ENCODE data around the gene PGBD5. TPM values are rescaled to one million over a fixed set of nuclear protein-coding genes. Genes with fewer than 3 reads are reported as not detected.

The PGBD5 gene
- total and polyA plus RNA-seq, 9 of the 15 experiments (the other 6 are each of a cell fraction or from before 2014, with no cell fraction given) = under 0.01 to 0.40 (median 0.10) TPM; not detected in 3

DNA sequence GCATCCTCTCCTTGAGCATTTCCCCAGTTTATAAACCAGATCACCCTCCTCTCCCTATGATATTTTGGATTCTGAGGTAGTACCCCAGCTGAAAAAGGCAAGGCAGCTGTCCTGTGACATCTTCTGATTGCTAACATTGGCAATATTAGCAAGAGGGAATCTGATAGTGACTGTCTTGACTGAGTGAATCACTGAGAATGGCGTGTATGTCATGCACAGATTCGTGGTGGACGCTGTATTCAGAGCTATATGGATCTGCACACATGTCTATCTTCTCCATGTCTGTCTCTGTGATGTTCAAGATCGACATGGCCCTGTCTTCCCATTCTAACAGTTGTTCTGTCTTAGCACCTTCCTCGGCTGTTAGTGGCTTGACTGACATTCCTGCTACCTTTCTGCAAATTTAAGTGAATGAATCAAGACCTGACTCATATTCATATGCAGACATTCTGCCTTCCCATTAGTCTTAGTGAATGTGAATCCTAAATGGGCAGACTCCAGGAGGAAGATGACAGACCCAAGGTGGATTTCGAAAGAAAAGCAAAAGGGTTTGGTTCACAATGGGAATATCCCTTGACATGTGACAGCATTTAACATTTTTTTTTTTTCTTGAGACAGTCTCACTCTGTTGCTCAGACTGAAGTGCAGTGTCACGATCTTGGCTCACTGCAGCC, 97.7 kb downstream of the PGBD5 start:
- in situ Hi-C loops (cut with MboI) (no loop called here), intact Hi-C loops (cut with micrococcal nuclease) (no loop called here)
- peak; percentile 56 for FAIRE-seq
- Histone ChIP-seq H3K4me2 (ENCODE audit: insufficient read depth, low read length) (no peak overlapping the region), H3K9me1 (ENCODE audit: control insufficient read depth, insufficient read depth, low read length) (peaks cover 2% of the 10 kb centered on the region), H3K4me1 (replicated peaks in 1 of 2; ENCODE audit: control insufficient read depth in 2 of 2, insufficient read depth in 2 of 2, low read length in 2 of 2) (peaks cover 10 to 12% of the 10 kb centered on the region in 2 experiments; a peak in 4 of 5 replicates), H3K4me3 (no peak overlapping the region), H3K27ac (ENCODE audit: extremely low read depth, low read depth, low read length) (no peak overlapping the region), H2AFZ (ENCODE audit: low read depth, low read length) (no peak overlapping the region), H3K27me3 (ENCODE audit: control insufficient read depth in 2 of 2, insufficient read depth in 2 of 2, low read length in 2 of 2) (peaks cover 38 to 73% of the 10 kb centered on the region in 2 experiments), H3K9me3 (replicated peaks; ENCODE audit: control insufficient read depth, insufficient read depth, low read depth, low read length) (no peaks in the 10 kb centered on the region), H4K20me1 (replicated peaks; ENCODE audit: control insufficient read depth, insufficient read depth, low read length) (no peaks in the 10 kb centered on the region), H3K9ac (ENCODE audit: insufficient read depth in 1 of 2, low read depth in 2 of 2, low read length in 2 of 2) (no peak overlapping the region), H3K36me3 (ENCODE audit: control insufficient read depth, insufficient read depth, low read length) (no peaks in the 10 kb centered on the region), H3K79me2 (ENCODE audit: control insufficient read depth, insufficient read depth, low read length) (no peaks in the 10 kb centered on the region)
- no peak for ATAC-seq
- ChIA-PET CTCF (ENCODE audit: low intra/inter-chr PET ratio) (no interaction called here), POLR2A (interaction anchor here (0.6 kb wide), 2 partner anchors 10 to 34 kb away, joined by 3 read pairs; no protein-coding TSS in a partner anchor)
- WGBS (ENCODE audit: insufficient coverage, low coverage, missing lambda C conversion rate) = 3% methylated on average over 7 of the region's 7 CpGs
- BruUV-seq (replicated peaks) = no TSS peak
- DNase-seq (ENCODE audit: extremely low read depth in 1 of 4, low spot score in 3 of 4) = no peak
- TF ChIP-seq MYBL2 (IDR thresholded peaks at IDR 0.05; ENCODE audit: low read depth) (no peak), MYBL2 (CRISPR knock-in tag; IDR thresholded peaks at IDR 0.05; ENCODE audit: borderline replicate concordance) (no peak), E4F1 (CRISPR knock-in tag; IDR thresholded peaks at IDR 0.05; ENCODE audit: borderline replicate concordance) (no peak), POLR3A (IDR thresholded peaks at IDR 0.05; ENCODE audit: borderline replicate concordance, extremely low read depth, insufficient read depth, insufficient read length) (no peak), ZNF644 (tag; IDR thresholded peaks at IDR 0.05; ENCODE audit: low read depth) (no peak), SP2 (IDR thresholded peaks at IDR 0.05; ENCODE audit: extremely low read depth, low read depth, low read length, poor library complexity, severe bottlenecking) (no peak), ZNF668 (CRISPR knock-in tag; IDR thresholded peaks at IDR 0.05) (no peak), ZKSCAN8 (CRISPR knock-in tag; IDR thresholded peaks at IDR 0.05) (no peak), ESRRA (IDR thresholded peaks at IDR 0.05; ENCODE audit: borderline replicate concordance, low read depth) (no peak), ZNF347 (CRISPR knock-in tag; IDR thresholded peaks at IDR 0.05; ENCODE audit: low read depth) (no peak), ZNF77 (CRISPR knock-in tag; IDR thresholded peaks at IDR 0.05) (no peak)
- TF ChIP-seq, protein P1, sequence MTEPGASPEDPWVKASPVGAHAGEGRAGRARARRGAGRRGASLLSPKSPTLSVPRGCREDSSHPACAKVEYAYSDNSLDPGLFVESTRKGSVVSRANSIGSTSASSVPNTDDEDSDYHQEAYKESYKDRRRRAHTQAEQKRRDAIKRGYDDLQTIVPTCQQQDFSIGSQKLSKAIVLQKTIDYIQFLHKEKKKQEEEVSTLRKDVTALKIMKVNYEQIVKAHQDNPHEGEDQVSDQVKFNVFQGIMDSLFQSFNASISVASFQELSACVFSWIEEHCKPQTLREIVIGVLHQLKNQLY (CRISPR knock-in tag; conservative IDR thresholded peaks at IDR 0.05) = no peak
- TF ChIP-seq, protein P2, sequence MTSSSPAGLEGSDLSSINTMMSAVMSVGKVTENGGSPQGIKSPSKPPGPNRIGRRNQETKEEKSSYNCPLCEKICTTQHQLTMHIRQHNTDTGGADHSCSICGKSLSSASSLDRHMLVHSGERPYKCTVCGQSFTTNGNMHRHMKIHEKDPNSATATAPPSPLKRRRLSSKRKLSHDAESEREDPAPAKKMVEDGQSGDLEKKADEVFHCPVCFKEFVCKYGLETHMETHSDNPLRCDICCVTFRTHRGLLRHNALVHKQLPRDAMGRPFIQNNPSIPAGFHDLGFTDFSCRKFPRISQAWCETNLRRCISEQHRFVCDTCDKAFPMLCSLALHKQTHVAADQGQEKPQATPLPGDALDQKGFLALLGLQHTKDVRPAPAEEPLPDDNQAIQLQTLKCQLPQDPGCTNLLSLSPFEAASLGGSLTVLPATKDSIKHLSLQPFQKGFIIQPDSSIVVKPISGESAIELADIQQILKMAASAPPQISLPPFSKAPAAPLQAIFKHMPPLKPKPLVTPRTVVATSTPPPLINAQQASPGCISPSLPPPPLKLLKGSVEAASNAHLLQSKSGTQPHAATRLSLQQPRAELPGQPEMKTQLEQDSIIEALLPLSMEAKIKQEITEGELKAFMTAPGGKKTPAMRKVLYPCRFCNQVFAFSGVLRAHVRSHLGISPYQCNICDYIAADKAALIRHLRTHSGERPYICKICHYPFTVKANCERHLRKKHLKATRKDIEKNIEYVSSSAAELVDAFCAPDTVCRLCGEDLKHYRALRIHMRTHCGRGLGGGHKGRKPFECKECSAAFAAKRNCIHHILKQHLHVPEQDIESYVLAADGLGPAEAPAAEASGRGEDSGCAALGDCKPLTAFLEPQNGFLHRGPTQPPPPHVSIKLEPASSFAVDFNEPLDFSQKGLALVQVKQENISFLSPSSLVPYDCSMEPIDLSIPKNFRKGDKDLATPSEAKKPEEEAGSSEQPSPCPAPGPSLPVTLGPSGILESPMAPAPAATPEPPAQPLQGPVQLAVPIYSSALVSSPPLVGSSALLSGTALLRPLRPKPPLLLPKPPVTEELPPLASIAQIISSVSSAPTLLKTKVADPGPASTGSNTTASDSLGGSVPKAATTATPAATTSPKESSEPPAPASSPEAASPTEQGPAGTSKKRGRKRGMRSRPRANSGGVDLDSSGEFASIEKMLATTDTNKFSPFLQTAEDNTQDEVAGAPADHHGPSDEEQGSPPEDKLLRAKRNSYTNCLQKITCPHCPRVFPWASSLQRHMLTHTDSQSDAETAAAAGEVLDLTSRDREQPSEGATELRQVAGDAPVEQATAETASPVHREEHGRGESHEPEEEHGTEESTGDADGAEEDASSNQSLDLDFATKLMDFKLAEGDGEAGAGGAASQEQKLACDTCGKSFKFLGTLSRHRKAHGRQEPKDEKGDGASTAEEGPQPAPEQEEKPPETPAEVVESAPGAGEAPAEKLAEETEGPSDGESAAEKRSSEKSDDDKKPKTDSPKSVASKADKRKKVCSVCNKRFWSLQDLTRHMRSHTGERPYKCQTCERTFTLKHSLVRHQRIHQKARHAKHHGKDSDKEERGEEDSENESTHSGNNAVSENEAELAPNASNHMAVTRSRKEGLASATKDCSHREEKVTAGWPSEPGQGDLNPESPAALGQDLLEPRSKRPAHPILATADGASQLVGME (CRISPR knock-in tag; IDR thresholded peaks at IDR 0.05) = no peak

Data from K562 (cell line).